ENCODE results near the gene PLAC8.

Gene PLAC8, protein sequence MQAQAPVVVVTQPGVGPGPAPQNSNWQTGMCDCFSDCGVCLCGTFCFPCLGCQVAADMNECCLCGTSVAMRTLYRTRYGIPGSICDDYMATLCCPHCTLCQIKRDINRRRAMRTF

DNA sequence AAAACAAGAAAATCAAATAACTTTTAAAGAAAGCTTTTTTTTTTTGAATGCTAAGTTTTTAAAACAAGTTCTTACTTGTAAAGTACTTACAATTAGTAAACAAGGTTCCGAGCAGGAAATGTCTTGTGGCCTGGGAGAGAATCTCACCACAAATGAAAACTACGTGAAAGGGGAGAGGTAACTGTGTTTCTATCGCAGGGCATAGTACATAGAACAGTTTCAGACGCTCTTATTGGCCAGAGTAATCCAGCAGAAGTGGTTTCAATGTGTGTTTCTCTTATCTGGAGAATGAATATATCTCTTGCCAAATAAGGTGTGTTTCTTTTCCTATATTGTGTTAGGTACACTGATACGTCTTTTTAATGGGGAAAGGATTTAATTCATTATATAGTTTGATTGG is at the start of gene PLAC8:
Gene PLAC8 (minus strand): TSS at position 154 of the 400 bp plus-strand sequence. CDS start 6,808 bp downstream, outside the sequence.
- 0 out of 3 replicates have a peak, but pooled peaks have one; percentile 5 for ATAC-seq
- no peak for TF ChIP-seq ZC3H10 (CRISPR knock-in tag; IDR thresholded peaks at IDR 0.05)
- TF ChIP-seq, protein P1, sequence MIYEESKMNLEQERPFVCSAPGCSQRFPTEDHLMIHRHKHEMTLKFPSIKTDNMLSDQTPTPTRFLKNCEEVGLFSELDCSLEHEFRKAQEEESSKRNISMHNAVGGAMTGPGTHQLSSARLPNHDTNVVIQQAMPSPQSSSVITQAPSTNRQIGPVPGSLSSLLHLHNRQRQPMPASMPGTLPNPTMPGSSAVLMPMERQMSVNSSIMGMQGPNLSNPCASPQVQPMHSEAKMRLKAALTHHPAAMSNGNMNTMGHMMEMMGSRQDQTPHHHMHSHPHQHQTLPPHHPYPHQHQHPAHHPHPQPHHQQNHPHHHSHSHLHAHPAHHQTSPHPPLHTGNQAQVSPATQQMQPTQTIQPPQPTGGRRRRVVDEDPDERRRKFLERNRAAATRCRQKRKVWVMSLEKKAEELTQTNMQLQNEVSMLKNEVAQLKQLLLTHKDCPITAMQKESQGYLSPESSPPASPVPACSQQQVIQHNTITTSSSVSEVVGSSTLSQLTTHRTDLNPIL (CRISPR knock-in tag; IDR thresholded peaks at IDR 0.05; ENCODE audit: low read depth): no peak
- no peak for TF ChIP-seq ISL1 (CRISPR knock-in tag; IDR thresholded peaks at IDR 0.05)
- no peak for TF ChIP-seq ZNF565 (CRISPR knock-in tag; conservative IDR thresholded peaks at IDR 0.05; ENCODE audit: low read depth)
- TF ChIP-seq BACH2 (CRISPR knock-in tag; IDR thresholded peaks at IDR 0.05; ENCODE audit: borderline replicate concordance): no peak
- TF ChIP-seq ARNTL (CRISPR knock-in tag; IDR thresholded peaks at IDR 0.05; ENCODE audit: borderline replicate concordance, low read depth): no peak
- TF ChIP-seq PPARA (CRISPR knock-in tag; IDR thresholded peaks at IDR 0.05; ENCODE audit: borderline replicate concordance): no peak
- TF ChIP-seq ZNF8 (CRISPR knock-in tag; IDR thresholded peaks at IDR 0.05): no peak
- TF ChIP-seq ZFP30 (CRISPR knock-in tag; IDR thresholded peaks at IDR 0.05): no peak
- TF ChIP-seq ESRRG (CRISPR knock-in tag; IDR thresholded peaks at IDR 0.05): no peak
- TF ChIP-seq TOX (CRISPR knock-in tag; IDR thresholded peaks at IDR 0.05; ENCODE audit: borderline replicate concordance): no peak
- TF ChIP-seq, protein P2, sequence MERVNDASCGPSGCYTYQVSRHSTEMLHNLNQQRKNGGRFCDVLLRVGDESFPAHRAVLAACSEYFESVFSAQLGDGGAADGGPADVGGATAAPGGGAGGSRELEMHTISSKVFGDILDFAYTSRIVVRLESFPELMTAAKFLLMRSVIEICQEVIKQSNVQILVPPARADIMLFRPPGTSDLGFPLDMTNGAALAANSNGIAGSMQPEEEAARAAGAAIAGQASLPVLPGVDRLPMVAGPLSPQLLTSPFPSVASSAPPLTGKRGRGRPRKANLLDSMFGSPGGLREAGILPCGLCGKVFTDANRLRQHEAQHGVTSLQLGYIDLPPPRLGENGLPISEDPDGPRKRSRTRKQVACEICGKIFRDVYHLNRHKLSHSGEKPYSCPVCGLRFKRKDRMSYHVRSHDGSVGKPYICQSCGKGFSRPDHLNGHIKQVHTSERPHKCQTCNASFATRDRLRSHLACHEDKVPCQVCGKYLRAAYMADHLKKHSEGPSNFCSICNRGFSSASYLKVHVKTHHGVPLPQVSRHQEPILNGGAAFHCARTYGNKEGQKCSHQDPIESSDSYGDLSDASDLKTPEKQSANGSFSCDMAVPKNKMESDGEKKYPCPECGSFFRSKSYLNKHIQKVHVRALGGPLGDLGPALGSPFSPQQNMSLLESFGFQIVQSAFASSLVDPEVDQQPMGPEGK (CRISPR knock-in tag; IDR thresholded peaks at IDR 0.05; ENCODE audit: borderline replicate concordance): no peak
- TF ChIP-seq ZNF70 (CRISPR knock-in tag; IDR thresholded peaks at IDR 0.05): no peak
- no peak for TF ChIP-seq OSR1 (CRISPR knock-in tag; IDR thresholded peaks at IDR 0.05)

DNA sequence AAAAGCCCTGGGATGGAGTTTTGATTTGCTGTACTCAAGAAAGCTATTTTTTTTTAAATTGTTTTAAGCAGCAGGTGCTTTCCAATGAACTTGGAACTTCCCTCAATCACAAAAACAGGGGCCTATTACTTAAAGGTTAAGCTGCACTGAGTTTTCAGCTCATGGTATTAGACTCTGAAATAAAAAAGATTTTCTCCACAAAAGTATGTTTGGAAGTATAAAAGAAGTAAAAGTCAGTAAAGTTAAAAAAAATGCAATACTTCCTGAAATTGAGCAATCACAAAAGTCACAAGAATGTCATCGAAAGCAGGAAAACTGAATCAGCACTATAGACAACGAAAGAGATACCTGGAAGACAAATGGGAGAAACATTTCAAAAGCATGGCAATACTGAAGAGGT is 38.9 kb upstream of the PLAC8 start:
- TF ChIP-seq, protein P3, sequence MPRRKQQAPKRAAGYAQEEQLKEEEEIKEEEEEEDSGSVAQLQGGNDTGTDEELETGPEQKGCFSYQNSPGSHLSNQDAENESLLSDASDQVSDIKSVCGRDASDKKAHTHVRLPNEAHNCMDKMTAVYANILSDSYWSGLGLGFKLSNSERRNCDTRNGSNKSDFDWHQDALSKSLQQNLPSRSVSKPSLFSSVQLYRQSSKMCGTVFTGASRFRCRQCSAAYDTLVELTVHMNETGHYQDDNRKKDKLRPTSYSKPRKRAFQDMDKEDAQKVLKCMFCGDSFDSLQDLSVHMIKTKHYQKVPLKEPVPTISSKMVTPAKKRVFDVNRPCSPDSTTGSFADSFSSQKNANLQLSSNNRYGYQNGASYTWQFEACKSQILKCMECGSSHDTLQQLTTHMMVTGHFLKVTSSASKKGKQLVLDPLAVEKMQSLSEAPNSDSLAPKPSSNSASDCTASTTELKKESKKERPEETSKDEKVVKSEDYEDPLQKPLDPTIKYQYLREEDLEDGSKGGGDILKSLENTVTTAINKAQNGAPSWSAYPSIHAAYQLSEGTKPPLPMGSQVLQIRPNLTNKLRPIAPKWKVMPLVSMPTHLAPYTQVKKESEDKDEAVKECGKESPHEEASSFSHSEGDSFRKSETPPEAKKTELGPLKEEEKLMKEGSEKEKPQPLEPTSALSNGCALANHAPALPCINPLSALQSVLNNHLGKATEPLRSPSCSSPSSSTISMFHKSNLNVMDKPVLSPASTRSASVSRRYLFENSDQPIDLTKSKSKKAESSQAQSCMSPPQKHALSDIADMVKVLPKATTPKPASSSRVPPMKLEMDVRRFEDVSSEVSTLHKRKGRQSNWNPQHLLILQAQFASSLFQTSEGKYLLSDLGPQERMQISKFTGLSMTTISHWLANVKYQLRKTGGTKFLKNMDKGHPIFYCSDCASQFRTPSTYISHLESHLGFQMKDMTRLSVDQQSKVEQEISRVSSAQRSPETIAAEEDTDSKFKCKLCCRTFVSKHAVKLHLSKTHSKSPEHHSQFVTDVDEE (CRISPR knock-in tag; IDR thresholded peaks at IDR 0.05): no peak
- no peak for TF ChIP-seq ZC3H10 (CRISPR knock-in tag; IDR thresholded peaks at IDR 0.05)
- no peak for TF ChIP-seq SNAI2 (CRISPR knock-in tag; IDR thresholded peaks at IDR 0.05)
- TF ChIP-seq GLIS3 (CRISPR knock-in tag; IDR thresholded peaks at IDR 0.05): no peak
- no peak for TF ChIP-seq ZFP3 (CRISPR knock-in tag; IDR thresholded peaks at IDR 0.05)
- TF ChIP-seq ZNF8 (CRISPR knock-in tag; IDR thresholded peaks at IDR 0.05): no peak
- no peak for TF ChIP-seq ISL1 (CRISPR knock-in tag; IDR thresholded peaks at IDR 0.05)
- TF ChIP-seq ESRRG (CRISPR knock-in tag; IDR thresholded peaks at IDR 0.05): no peak
- TF ChIP-seq, protein P1 (CRISPR knock-in tag; IDR thresholded peaks at IDR 0.05; ENCODE audit: low read depth): no peak
- TF ChIP-seq TOX (CRISPR knock-in tag; IDR thresholded peaks at IDR 0.05; ENCODE audit: borderline replicate concordance): no peak
- ATAC-seq: no peak

DNA sequence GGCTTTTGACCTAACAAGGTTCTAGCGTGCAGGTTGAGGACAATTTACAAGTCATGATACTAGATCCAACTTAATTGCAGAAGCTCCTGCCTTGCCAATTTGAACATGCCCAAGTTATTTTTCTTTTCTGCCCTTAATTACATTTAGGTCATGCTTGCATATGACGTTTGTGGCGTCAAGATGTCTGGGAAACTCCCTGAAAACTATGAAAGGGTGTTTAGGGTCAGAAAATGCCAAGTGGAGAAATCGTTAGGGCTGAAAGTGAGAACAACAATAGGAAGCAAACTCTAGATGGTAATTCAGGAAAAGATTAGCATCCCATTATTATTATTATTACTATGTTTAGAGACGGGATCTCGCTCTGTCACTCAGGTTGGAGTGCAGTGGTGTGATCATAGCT is 38.2 kb upstream of the PLAC8 start:
- ATAC-seq: no peak
- TF ChIP-seq PPARA (CRISPR knock-in tag; IDR thresholded peaks at IDR 0.05; ENCODE audit: borderline replicate concordance) (no peak), BACH2 (CRISPR knock-in tag; IDR thresholded peaks at IDR 0.05; ENCODE audit: borderline replicate concordance) (no peak), RARB (CRISPR knock-in tag; IDR thresholded peaks at IDR 0.05) (no peak), ZNF70 (CRISPR knock-in tag; IDR thresholded peaks at IDR 0.05) (no peak), ZNF8 (CRISPR knock-in tag; IDR thresholded peaks at IDR 0.05) (no peak), SNAI2 (CRISPR knock-in tag; IDR thresholded peaks at IDR 0.05) (no peak), GLIS3 (CRISPR knock-in tag; IDR thresholded peaks at IDR 0.05) (no peak), ARNTL (CRISPR knock-in tag; IDR thresholded peaks at IDR 0.05; ENCODE audit: borderline replicate concordance, low read depth) (no peak), ZFP3 (CRISPR knock-in tag; IDR thresholded peaks at IDR 0.05) (no peak)
- TF ChIP-seq, protein P3 (CRISPR knock-in tag; IDR thresholded peaks at IDR 0.05): no peak
